Endometrial microvascular endothelial cells (primary cell): ENCODE measurements around the gene P2RX2. TPM values are rescaled to one million over a fixed set of nuclear protein-coding genes. Genes with fewer than 3 reads are reported as not detected.

Experiments
- in situ Hi-C: cut with HindIII; loops from 2 replicates; pipeline ENCODE4 v1.10.0; 2017; ENCODE audit warnings: low sequenced_read_pairs, low pct_unique_long_range_greater_than_20kb; ENCODE audit errors: inconsistent ontology term
- total RNA-seq: library from RNA; depleted of rRNA; stranded (reverse); fragments of >200 nt; gene quantifications from one replicate; pipeline ENCODE4 v1.2.3, GENCODE V29; 2015; ENCODE audit errors: inconsistent ontology term

The P2RX2 gene
- total RNA-seq, 1 donor from 2014 or later: not detected

DNA sequence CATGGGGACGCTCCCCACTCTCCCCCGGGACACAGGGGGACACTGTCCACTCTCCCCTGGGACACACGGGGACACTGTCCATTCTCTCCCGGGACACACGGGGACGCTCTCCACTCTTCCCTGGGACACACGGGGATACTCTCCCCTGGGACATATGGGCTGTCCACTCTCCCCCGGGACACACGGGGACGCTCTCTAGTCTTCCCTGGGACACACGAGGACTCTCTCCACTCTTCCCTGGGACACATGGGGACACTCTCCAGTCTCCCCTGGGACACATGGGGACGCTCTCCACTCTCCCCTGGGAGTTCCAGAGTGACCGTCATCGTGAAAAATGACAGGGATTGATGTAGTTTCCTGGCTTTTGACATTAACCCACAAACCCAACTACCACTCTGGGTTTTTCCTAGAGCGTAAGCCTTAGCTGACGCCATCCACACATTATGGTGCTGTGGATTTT, 3.0 kb upstream of the P2RX2 start:
- in situ Hi-C loops: no loop called here

DNA sequence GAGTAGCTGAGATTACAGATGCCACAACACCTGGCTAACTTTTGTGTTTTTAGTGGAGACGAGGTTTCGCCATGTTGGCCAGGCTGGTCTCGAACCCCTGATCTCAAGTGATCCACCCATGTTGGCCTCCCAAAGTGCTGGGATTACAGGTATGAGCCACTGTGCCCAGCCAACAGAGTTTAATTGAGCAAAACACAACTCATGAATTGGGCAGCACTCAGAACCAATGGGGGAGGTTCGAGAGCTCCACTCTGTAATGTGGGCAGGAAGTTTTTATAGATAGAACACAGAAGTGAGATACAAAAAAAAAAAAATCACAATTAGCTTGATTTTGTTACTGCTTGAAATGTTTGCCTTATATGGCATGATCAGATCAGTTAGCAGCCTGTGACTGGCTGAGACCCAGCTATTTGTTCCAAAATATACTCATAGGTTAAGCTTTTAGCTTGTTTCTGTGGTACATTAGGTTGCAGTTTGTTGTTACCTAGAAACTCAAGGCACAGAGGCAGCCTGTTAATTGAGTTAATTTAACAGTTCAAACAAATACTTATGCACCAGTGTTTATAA, 1.4 kb upstream of the P2RX2 start:
- in situ Hi-C loops: no loop called here

GRCh38 chr12:132617822-132618682, 524 bp upstream of the P2RX2 start:
- in situ Hi-C loops: no loop called here

DNA sequence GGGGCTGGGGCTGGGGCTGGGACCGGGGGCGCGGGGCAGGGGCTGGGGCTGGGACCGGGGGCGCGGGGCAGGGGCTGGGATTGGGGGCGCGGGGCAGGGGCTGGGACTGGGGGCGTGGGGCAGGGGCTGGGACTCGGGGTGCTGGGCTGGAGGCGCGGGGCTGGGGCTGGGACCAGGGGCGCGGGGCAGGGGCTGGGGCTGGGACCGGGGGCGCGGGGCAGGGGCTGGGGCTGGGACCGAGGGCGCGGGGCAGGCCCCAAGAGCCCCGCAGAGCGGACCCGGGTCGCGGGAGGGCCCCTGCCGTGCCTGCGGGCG, 452 bp downstream of the P2RX2 start:
- in situ Hi-C loops: no loop called here

GRCh38 chr12:132619386-132620112, 973 bp downstream of the P2RX2 start:
- in situ Hi-C loops: no loop called here

DNA sequence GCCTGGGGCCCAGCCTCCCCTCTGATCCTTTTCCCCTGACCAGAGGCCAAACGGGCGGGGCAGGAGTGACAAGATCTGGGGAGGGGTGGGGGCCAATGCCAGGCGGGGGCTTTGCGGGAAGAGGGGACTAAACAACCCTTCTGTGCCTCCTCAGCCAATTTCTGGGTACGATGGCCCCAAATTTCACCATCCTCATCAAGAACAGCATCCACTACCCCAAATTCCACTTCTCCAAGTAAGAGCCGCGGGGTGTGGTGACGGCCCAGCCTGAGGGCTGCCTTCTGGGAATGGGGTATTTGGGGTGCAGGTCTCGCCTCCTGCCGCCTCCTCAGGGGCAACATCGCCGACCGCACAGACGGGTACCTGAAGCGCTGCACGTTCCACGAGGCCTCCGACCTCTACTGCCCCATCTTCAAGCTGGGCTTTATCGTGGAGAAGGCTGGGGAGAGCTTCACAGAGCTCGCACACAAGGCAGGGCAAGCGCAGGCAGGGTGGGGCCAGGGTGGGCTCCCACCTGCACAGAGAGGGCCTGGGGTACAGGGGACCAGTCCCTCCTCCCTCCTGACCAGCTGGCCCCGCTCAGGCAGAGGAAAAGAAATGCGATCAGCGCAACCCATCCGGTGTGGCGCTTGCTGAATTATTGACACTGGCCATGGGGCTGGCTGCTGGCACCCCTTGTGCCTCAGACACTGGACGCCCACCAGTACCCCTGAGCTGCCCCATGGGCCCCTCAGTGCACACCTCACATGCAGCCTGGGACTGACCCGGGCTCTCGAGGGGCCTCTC, 1.7 kb downstream of the P2RX2 start:
- in situ Hi-C loops: no loop called here

GRCh38 chr12:132620899-132621656, 2.5 kb downstream of the P2RX2 start:
- in situ Hi-C loops: no loop called here

DNA sequence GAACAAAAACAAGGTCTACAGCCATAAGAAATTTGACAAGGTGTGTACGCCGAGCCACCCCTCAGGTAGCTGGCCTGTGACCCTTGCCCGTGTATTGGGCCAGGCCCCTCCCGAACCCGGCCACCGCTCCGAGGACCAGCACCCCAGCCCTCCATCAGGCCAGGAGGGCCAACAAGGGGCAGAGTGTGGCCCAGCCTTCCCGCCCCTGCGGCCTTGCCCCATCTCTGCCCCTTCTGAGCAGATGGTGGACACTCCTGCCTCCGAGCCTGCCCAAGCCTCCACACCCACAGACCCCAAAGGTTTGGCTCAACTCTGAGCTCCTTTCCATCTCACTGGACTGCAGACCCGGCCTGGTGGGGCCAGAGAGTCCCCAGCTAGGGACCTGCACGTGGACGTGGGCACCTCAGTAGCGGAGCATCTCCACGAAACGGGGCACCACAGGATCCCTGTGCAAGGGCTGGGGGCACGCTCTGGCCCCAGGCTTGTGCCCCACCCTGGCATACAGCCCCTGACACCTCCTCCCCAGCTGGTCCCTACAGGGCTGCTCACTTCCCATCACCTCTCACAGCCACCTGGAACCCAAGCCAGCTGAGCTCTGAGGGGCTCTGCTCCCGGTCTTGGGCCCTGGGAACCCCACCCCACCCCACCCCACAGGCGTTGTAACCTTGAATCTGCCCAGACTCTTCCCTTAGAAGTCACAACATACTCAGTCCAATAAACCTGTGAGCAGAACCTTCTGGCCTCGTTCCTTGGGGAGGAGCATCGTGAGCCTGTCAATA, 3.3 kb downstream of the P2RX2 start:
- in situ Hi-C loops: no loop called here

DNA sequence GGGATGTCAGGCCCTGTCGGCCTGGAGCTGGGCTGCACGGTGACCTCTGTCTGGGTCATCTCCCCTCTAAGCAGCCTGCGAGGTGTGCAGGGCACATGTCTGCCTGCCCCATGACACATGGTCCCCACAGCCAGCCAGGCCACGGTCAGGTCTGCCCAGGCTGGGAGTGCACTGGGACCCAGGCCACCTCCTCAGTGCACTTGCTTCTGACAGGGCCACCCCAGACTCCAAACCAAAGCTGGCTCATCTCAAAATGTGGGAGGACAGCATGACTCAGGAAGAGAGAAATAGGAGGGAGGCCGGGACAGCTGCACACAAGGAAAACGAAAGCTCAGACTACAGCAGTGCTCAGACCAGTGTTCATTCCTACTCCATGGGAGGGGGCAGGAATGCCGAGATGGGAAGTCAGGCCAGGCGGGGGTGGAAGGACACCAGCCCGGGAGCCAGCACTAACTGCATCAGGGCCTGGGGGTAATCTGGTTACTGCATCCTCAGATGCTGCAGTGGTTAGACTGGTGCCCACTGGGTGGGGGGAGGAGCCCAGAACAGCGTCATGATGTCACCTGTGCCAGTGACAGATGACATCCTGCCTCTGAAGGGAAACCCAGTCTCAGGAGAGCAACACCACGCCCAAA, 4.0 kb downstream of the P2RX2 start:
- in situ Hi-C loops: no loop called here

DNA sequence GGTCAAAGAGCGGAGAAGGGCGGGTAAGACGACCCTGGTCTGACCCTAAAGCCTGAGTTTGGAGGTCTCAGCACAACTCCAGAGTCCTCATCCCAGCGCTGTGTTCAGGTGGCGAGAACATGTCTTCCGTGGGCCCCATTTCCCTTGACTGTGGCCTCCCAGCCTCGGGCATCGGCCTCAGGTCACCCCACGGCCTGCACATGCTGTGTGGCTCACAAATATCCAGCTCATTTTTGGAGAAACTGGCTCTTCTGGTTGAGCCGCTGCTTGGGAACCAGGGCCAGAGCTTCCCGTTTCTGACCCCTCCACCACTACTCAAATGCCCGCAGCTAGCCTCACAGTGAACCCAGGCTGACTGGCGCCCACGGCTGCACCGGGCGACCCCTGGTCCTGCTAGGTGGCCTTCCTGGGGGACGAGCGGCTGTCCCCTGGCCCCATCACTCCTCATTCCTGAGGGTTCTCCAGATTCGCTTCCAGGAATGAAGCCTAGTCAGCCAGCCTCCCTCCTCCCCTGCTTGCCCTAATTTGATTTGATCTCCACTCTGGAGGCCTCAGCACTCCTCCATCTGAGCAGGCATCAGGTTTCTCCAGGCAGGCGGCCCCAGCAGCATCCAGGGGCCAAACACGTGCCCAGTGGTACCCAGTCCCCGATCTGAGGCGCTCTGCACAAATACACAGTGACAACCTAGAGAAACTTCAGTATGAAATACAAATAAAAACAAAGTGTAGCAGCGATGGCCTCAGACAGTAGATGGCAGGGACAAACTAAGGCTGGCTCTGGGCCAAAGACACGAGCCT, 4.7 kb downstream of the P2RX2 start:
- in situ Hi-C loops: no loop called here

DNA sequence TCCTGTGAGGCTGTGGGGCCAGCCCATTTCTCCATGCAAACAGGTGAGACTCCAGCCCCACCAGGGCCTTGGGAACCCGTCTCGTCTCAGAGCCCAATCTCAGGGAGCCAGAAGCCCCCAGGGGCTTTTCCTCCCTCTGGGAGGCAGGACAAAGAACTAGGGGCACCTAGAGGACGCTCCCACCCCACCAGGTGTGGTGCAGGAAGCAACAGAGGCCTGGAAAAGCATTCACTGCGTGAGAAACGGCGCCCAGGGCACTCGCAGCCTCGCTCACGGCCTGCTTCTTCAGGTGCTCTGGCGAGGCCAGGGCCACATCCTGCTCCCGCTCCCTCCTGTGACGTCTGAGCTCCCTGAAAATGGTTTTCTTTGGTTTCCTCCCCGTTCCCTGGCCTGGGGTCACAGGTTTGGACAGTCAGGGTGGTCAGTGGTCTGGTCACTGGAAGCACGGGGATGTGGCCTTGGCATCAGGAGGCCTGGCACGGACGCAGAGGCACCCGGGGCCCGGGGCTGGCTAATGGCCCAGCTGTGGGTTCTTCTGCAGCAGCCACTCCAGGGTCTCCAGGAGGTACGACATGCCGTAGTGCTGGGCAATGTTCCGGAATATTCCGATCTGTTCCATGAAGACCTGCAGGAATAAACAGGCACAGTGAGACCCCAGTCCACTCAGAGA, 5.7 kb downstream of the P2RX2 start:
- in situ Hi-C loops: no loop called here

- in situ Hi-C loops: no loop called here
Measured at GRCh38 chr12:132624910-132625630, 6.5 kb downstream of the P2RX2 start.

DNA sequence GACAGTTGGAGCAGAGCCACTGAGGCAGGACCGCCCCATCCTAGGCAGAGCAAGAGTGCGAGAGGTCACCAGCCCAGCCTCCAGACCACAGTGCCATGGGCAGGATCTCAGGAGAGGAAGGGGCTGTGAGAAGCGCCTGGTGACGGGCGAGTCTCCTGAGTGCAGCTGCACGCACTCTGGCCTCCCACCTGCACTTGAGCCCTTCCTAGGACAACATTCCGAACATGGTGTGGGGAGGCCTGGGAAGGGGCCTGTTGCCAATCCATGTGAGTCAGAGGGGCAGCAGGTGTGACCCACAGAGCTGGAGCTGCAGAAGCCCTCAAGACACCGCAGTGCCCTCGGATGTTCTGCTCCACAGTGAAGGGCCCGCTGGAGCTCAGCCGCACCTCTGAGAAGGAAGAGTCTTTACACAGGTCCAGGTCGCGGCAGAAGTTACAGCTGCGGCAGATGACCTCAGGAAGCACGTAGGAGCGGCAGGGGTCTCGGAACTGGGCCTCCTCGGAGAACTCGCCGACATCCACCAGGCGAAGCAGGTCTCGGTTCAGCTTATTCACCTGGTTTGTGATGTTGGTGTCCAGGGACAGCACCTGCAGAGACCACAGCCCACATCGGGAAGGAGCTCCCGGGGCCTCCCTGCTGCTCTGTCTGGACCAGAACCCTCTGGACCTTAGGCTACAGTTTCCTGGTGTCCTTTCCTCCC, 7.3 kb downstream of the P2RX2 start:
- in situ Hi-C loops: no loop called here

DNA sequence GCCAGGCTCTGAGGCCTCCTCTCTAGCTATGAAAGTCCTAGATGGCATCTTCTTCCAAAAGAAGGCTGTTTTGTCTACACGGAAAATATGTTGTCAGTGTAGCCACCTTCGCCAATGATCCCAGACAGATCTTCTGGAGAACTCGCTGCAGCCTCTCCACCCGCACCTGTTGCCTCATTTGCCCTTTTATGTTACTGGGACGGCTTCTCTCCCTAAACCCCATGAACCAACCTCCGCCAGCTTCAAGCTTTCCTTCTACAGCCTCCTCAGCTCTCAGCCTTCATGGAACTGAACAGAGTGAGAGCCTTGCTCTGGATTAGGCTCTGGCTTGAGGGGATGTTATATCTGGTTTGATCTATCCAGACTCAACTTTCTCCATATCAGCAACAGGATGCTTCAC, 10.8 kb downstream of the P2RX2 start:
- in situ Hi-C loops: no loop called here

DNA sequence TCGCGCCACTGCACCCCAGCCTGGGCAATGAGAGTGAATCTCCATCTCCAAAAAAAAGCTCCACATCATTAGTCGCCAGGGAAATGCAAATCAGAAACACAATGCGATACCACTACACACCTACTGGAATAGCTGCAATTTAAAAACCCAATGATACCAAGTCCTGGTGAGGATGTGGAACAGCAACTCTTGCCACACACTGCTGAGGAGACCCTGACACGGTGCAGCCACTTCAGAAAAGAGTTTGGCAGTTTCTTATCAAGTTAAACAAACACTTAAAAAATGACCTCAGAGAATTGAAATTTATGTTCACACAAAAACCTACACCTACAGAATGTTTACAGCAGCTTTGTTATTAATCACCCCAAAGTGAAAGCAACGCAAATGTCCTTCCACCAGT, 12.1 kb downstream of the P2RX2 start:
- in situ Hi-C loops: no loop called here
